H1 (cell line): Measurements from ENCODE around the gene VIT. TPM values are rescaled to one million over a fixed set of nuclear protein-coding genes. Genes with fewer than 3 reads are reported as not detected.

Experiments
- CTCF ChIA-PET: fragments of 300-600 bp; sonication (Branson Sonifier 250); formaldehyde crosslinking; loops from one replicate; lab custom pipeline; 2021; ENCODE audit not compliant: partially characterized antibody; lab: Charles Lee
- POLR2A ChIA-PET: fragments of 300-600 bp; sonication (Branson Sonifier 250); formaldehyde crosslinking; loops from one replicate; lab custom pipeline; 2021; ENCODE audit warnings: inconsistent platforms; ENCODE audit not compliant: partially characterized antibody; lab: Charles Lee
- DNase-seq, 2 experiments: peaks; one replicate each; pipeline versions ENCODE4 v3.0.0 to v3.0.0-alpha.2; 2010 to 2022; ENCODE audit warnings: low spot score in 2 of 2, low read depth in 1 of 2, mixed read lengths in 1 of 2
- FAIRE-seq: peaks from 2 replicates; lab custom pipeline; 2011; peaks lifted over from hg19 to GRCh38; lab: Jason Lieb, UNC
- H2AFZ ChIP-seq: 2 replicates; pipeline ENCODE4 v1.8.1; 2012; ENCODE audit warnings: low read length, inconsistent platforms
- H2AK5ac ChIP-seq: 2 replicates; pipeline ENCODE4 v1.6.1; 2013; ENCODE audit warnings: low read depth, low read length
- H2BK120ac ChIP-seq: replicated peaks from 2 replicates; pipeline ENCODE3; 2013; ENCODE audit warnings: low read depth, low read length, inconsistent platforms
- H2BK12ac ChIP-seq: 2 replicates; pipeline ENCODE4 v1.6.1; 2013; ENCODE audit warnings: low read depth, low read length
- H2BK15ac ChIP-seq: 2 replicates; pipeline ENCODE4 v1.6.1; 2013; ENCODE audit warnings: low read length
- H2BK20ac ChIP-seq: 2 replicates; pipeline ENCODE4 v1.6.1; 2013; ENCODE audit warnings: low read length
- H2BK5ac ChIP-seq: 2 replicates; pipeline ENCODE4 v1.6.1; 2013; ENCODE audit warnings: low read depth, low read length
- H3K14ac ChIP-seq: 2 replicates; pipeline ENCODE4 v1.6.1; 2013; ENCODE audit warnings: inconsistent platforms; ENCODE audit not compliant: insufficient read length
- H3K18ac ChIP-seq: 2 replicates; pipeline ENCODE4 v1.6.1; 2013; ENCODE audit warnings: low read length; ENCODE audit errors: extremely low read depth
- H3K23ac ChIP-seq: 2 replicates; pipeline ENCODE4 v1.6.1; 2013; ENCODE audit warnings: inconsistent platforms; ENCODE audit not compliant: insufficient read length
- H3K23me2 ChIP-seq: 2 replicates; pipeline ENCODE4 v1.6.1; 2013; ENCODE audit warnings: low read depth, low read length
- H3K27ac ChIP-seq: 2 replicates; pipeline ENCODE4 v1.6.1; 2011; ENCODE audit warnings: low read depth, low read length, inconsistent platforms
- H3K27me3 ChIP-seq, 4 experiments: replicated peaks in 1 of 4; 1 replicate in 1 of 4; 2 replicates in 3 of 4; pipeline versions ENCODE4 v1.6.1 to v1.8.1; 2011 to 2013; ENCODE audit warnings: low read length in 3 of 4, mild to moderate bottlenecking in 3 of 4, inconsistent platforms in 2 of 4, mixed read lengths in 2 of 4, moderate library complexity in 1 of 4; ENCODE audit not compliant: control insufficient read depth in 3 of 4, insufficient read depth in 3 of 4; ENCODE audit errors: extremely low read depth in 1 of 4
- H3K36me3 ChIP-seq, 4 experiments: 2 replicates each; pipeline versions ENCODE4 v1.6.1 to v1.8.1; 2011 to 2013; ENCODE audit warnings: mild to moderate bottlenecking in 4 of 4, low read length in 3 of 4, moderate library complexity in 2 of 4, control low read depth in 1 of 4, inconsistent platforms in 1 of 4; ENCODE audit not compliant: insufficient read depth in 4 of 4, control insufficient read depth in 2 of 4
- H3K4ac ChIP-seq: replicated peaks from 2 replicates; pipeline ENCODE3; 2013; ENCODE audit warnings: low read length, low read depth, mixed read lengths, inconsistent platforms; ENCODE audit not compliant: insufficient read length
- H3K4me1 ChIP-seq, 4 experiments: replicated peaks in 1 of 4; 1 replicate in 1 of 4; 2 replicates in 3 of 4; pipeline versions ENCODE4 v1.6.1 to v1.8.1; 2011 to 2013; ENCODE audit warnings: low read length in 3 of 4, inconsistent platforms in 2 of 4, mixed read lengths in 1 of 4; ENCODE audit not compliant: insufficient read depth in 4 of 4, control insufficient read depth in 3 of 4
- H3K4me2 ChIP-seq, 2 experiments: 2 replicates each; pipeline versions ENCODE4 v1.6.1 to v1.8.1; 2011 to 2013; ENCODE audit warnings: low read depth in 2 of 2, low read length in 2 of 2, control low read depth in 1 of 2, inconsistent platforms in 1 of 2, mild to moderate bottlenecking in 1 of 2; ENCODE audit not compliant: insufficient read depth in 1 of 2
- H3K4me3 ChIP-seq, 4 experiments: fragments of 200-600, 300-600 bp in 1 of 4; sonication (generic), shearing (Covaris generic), sonication (Bioruptor Twin) in 1 of 4; 2 replicates each; pipeline versions ENCODE4 v1.5.1 to v1.8.1; 2011 to 2016; ENCODE audit warnings: low read length in 4 of 4, low read depth in 3 of 4, control low read depth in 2 of 4, inconsistent platforms in 2 of 4, mild to moderate bottlenecking in 2 of 4, mixed read lengths in 1 of 4, moderate library complexity in 1 of 4; ENCODE audit not compliant: insufficient read depth in 2 of 4; ENCODE audit errors: extremely low read depth in 1 of 4
- H3K56ac ChIP-seq: replicated peaks from 2 replicates; pipeline ENCODE3; 2013; ENCODE audit warnings: low read depth, mild to moderate bottlenecking, mixed read lengths, low read length, inconsistent platforms; ENCODE audit not compliant: insufficient read length
- H3K79me1 ChIP-seq: 2 replicates; pipeline ENCODE4 v1.6.1; 2013; ENCODE audit warnings: low read depth, low read length, control low read depth
- H3K79me2 ChIP-seq, 2 experiments: 2 replicates each; pipeline versions ENCODE4 v1.6.1 to v1.8.1; 2012 to 2013; ENCODE audit warnings: low read length in 2 of 2, mild to moderate bottlenecking in 2 of 2, inconsistent platforms in 1 of 2; ENCODE audit not compliant: insufficient read depth in 2 of 2, control insufficient read depth in 1 of 2
- H3K9ac ChIP-seq, 4 experiments: replicated peaks in 1 of 4; 1 replicate in 1 of 4; 2 replicates in 3 of 4; pipeline versions ENCODE4 v1.6.1 to v1.8.1; 2011 to 2013; ENCODE audit warnings: low read depth in 3 of 4, low read length in 3 of 4, control low read depth in 2 of 4, mild to moderate bottlenecking in 2 of 4, moderate library complexity in 2 of 4, inconsistent platforms in 1 of 4; ENCODE audit errors: extremely low read depth in 1 of 4
- H3K9me3 ChIP-seq, 2 experiments: 2 replicates each; pipeline versions ENCODE4 v1.6.1 to v1.8.1; 2012 to 2013; ENCODE audit warnings: mild to moderate bottlenecking in 2 of 2, moderate library complexity in 2 of 2, control low read depth in 1 of 2, inconsistent platforms in 1 of 2, low read depth in 1 of 2, low read length in 1 of 2, mixed read lengths in 1 of 2; ENCODE audit not compliant: insufficient read depth in 2 of 2
- H4K20me1 ChIP-seq, 2 experiments: replicated peaks in 1 of 2; 2 replicates each; pipeline versions ENCODE3 to v1.8.1; 2011 to 2013; ENCODE audit warnings: inconsistent platforms in 2 of 2, low read length in 2 of 2, mild to moderate bottlenecking in 1 of 2; ENCODE audit not compliant: insufficient read depth in 2 of 2, control insufficient read depth in 1 of 2
- H4K5ac ChIP-seq: 2 replicates; pipeline ENCODE4 v1.6.1; 2013; ENCODE audit warnings: low read length, low read depth, mixed read lengths, inconsistent platforms; ENCODE audit not compliant: insufficient read length
- H4K8ac ChIP-seq: 2 replicates; pipeline ENCODE4 v1.8.0; 2013; ENCODE audit warnings: mild to moderate bottlenecking, moderate library complexity, low read length, inconsistent platforms; ENCODE audit not compliant: insufficient read depth; ENCODE audit errors: extremely low read depth
- H4K91ac ChIP-seq: replicated peaks from 2 replicates; pipeline ENCODE3; 2013; ENCODE audit warnings: low read length, mixed read lengths, inconsistent platforms; ENCODE audit not compliant: insufficient read length
- GABPA ChIP-seq: IDR thresholded peaks from 2 replicates; pipeline ENCODE4 v1.6.1; 2011; ENCODE audit warnings: mild to moderate bottlenecking, low read length, moderate library complexity, borderline replicate concordance; ENCODE audit not compliant: insufficient read depth
- RAD21 ChIP-seq, 2 experiments: IDR thresholded peaks in 1 of 2; conservative IDR thresholded peaks in 1 of 2; 2 replicates each; pipeline ENCODE4 v1.6.1; 2011; ENCODE audit warnings: low read depth in 2 of 2, low read length in 2 of 2, improper control_type of control experiment in 1 of 2, inconsistent platforms in 1 of 2, mild to moderate bottlenecking in 1 of 2, moderate library complexity in 1 of 2
- SIRT6 ChIP-seq: IDR thresholded peaks from one replicate; pipeline ENCODE4 v1.7.1; 2012; ENCODE audit warnings: low read length, inconsistent platforms
- WGBS, 2 experiments: shearing (Covaris generic) in 1 of 2; methylation state at CpG; one replicate each; pipeline versions ENCODE4 v1.1.6 to v1.1.7; 2013 to 2015; ENCODE audit warnings: low lambda C conversion rate in 2 of 2, mixed read lengths in 2 of 2, inconsistent platforms in 1 of 2, low coverage in 1 of 2, missing lambda C conversion rate in 1 of 2; ENCODE audit not compliant: insufficient replicate concordance in 2 of 2, insufficient coverage in 1 of 2, insufficient read length in 1 of 2; ENCODE audit errors: extremely low coverage in 1 of 2, missing lambda C conversion rate in 1 of 2; 5-methylcytosine and 5-hydroxymethylcytosine counted together
- polyA plus RNA-seq, 7 experiments: library from polyadenylated mRNA; depleted of rRNA in 3 of 7; stranded (reverse) in 5 of 7; unstranded in 2 of 7; fragments of >200 nt in 5 of 7; fragments of 200-250 nt in 2 of 7; gene quantifications; 1 replicate in 5 of 7; 2 replicates in 1 of 7; 4 replicates in 1 of 7; pipeline versions ENCODE4 v1.2.1 to v1.2.3, GENCODE V29; 2011 to 2013; ENCODE audit warnings: missing spikeins in 2 of 7, mixed read lengths in 2 of 7
- total RNA-seq: library from RNA; stranded (reverse); fragmentation: NEBNext Ultra II Directional; extraction: Animal tissue kit (Norgen Biotek cat#: 25700); gene quantifications from 2 replicates; pipeline ENCODE4 v1.2.1, GENCODE V29; 2021
- TF ChIP-seq, protein P1 (sequence below): IDR thresholded peaks from 2 replicates; pipeline ENCODE4 v1.6.1; 2011; ENCODE audit warnings: low read depth, mild to moderate bottlenecking, low read length; ENCODE audit not compliant: insufficient read depth
- TF ChIP-seq, protein P2 (sequence below), 3 experiments: IDR thresholded peaks; 1 replicate in 2 of 3; 2 replicates in 1 of 3; pipeline versions ENCODE4 v1.5.1 to v1.6.1; 2011; ENCODE audit warnings: low read length in 3 of 3, mild to moderate bottlenecking in 3 of 3, inconsistent platforms in 2 of 3, low read depth in 1 of 3, moderate library complexity in 1 of 3; ENCODE audit not compliant: insufficient read depth in 1 of 3; ENCODE audit errors: control extremely low read depth in 1 of 3

The VIT gene
- total and polyA plus RNA-seq, 2 of the 8 experiments (the other 6 are each of a cell fraction or from before 2014, with no cell fraction given), result 0.03 TPM; not detected in 1

DNA sequence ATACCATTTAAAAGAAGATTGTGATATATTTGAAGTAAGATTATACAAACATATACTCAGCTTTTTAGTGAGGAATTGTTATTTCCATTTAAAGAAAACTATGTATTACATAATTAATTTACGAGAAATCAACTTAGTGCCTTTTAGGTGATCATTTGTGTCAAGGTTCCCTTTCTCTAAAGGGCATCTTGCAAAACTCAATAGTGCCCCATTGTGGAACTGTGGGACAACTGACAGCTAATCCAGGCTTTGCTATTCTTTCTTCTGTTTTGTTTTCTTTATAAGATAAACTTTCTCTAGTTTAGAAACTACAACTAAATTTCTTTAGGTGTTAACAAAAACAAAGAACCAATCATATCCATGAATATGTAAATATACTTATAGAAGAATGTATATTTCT is 24.3 kb upstream of the VIT start:
- Histone ChIP-seq H3K79me1 (no peaks in the 10 kb centered on the region), H2BK15ac (no peak overlapping the region), H3K23me2 (no peaks in the 10 kb centered on the region), H3K27ac (no peak overlapping the region), H3K56ac (no peak overlapping the region), H3K23ac (no peak overlapping the region), H2AFZ (no peak overlapping the region), H3K9ac (no peak overlapping the region), H3K14ac (no peak overlapping the region), H3K4ac (no peak overlapping the region), H3K4me3 (no peak overlapping the region), H3K27me3 (no peaks in the 10 kb centered on the region), H3K79me2 (no peaks in the 10 kb centered on the region), H3K4me2 (no peak overlapping the region), H4K91ac (no peak overlapping the region), H2BK20ac (no peak overlapping the region), H3K18ac (no peak overlapping the region), H4K5ac (no peak overlapping the region), H2BK12ac (no peak overlapping the region), H2AK5ac (no peak overlapping the region), H3K36me3 (no peaks in the 10 kb centered on the region), H3K9me3 (no peaks in the 10 kb centered on the region), H4K8ac (no peak overlapping the region), H2BK5ac (no peak overlapping the region), H4K20me1 (no peaks in the 10 kb centered on the region), H2BK120ac (no peak overlapping the region), H3K4me1 (peaks cover 0 to 9% (median 3%) of the 10 kb centered on the region in 4 experiments; a peak in 2 of 7 replicates)
- WGBS, 2 experiments, result 84% methylated on average over 1 of the region's 1 CpG; no CpG with 5 or more reads in 1 of the 2 experiments
- DNase-seq (no peak), FAIRE-seq (peak; percentile 45)
- ChIA-PET POLR2A (no interaction called here), CTCF (interaction anchor here (0.7 to 3.5 kb wide), 20 partner anchors 8 to 337 kb away, joined by 3 to 11 read pairs (median 4); no protein-coding TSS in a partner anchor)
- TF ChIP-seq GABPA, result no peak
- TF ChIP-seq, protein P1, sequence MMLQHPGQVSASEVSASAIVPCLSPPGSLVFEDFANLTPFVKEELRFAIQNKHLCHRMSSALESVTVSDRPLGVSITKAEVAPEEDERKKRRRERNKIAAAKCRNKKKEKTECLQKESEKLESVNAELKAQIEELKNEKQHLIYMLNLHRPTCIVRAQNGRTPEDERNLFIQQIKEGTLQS, result no peak
- TF ChIP-seq SIRT6, result no peak
- TF ChIP-seq RAD21 (IDR thresholded peaks at IDR 0.05 in 1 of 2, conservative IDR thresholded peaks at IDR 0.05 in 1 of 2; ENCODE audit: low read depth in 2 of 2, low read length in 2 of 2), result peak; percentile 73 to 75
- TF ChIP-seq, protein P2, sequence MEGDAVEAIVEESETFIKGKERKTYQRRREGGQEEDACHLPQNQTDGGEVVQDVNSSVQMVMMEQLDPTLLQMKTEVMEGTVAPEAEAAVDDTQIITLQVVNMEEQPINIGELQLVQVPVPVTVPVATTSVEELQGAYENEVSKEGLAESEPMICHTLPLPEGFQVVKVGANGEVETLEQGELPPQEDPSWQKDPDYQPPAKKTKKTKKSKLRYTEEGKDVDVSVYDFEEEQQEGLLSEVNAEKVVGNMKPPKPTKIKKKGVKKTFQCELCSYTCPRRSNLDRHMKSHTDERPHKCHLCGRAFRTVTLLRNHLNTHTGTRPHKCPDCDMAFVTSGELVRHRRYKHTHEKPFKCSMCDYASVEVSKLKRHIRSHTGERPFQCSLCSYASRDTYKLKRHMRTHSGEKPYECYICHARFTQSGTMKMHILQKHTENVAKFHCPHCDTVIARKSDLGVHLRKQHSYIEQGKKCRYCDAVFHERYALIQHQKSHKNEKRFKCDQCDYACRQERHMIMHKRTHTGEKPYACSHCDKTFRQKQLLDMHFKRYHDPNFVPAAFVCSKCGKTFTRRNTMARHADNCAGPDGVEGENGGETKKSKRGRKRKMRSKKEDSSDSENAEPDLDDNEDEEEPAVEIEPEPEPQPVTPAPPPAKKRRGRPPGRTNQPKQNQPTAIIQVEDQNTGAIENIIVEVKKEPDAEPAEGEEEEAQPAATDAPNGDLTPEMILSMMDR (IDR thresholded peaks at IDR 0.05; ENCODE audit: control extremely low read depth in 1 of 3, insufficient read depth in 1 of 3, low read depth in 1 of 3, low read length in 3 of 3), result peak in 2 of 3 experiments; percentile 48 to 54; a peak in 3 of 4 replicates
